K562 (cell line): ENCODE measurements around the gene FAM20C. TPM values are rescaled to one million over a fixed set of nuclear protein-coding genes. Genes with fewer than 3 reads are reported as not detected.

ENCODE experiments used
- AFF4 ChIP-seq: sonication (generic); formaldehyde crosslinking; IDR thresholded peaks from 2 replicates; pipeline ENCODE4 v1.8.0; 2023; ENCODE audit warnings: mild to moderate bottlenecking, missing genetic modification reagents
- DNMT1 ChIP-seq: fragments of 450-650 bp; IDR thresholded peaks from 2 replicates; pipeline ENCODE4 v1.6.1; 2016; ENCODE audit warnings: antibody characterized with exemption, mild to moderate bottlenecking
- HDAC1 ChIP-seq, 2 experiments: fragments of 450-650 bp; IDR thresholded peaks; 2 replicates each; pipeline ENCODE4 v1.6.1; 2016 to 2017; ENCODE audit warnings: inconsistent platforms in 1 of 2, mild to moderate bottlenecking in 1 of 2, moderate library complexity in 1 of 2
- MEIS2 ChIP-seq: fragments of 450-650 bp; IDR thresholded peaks from 2 replicates; pipeline ENCODE4 v1.6.1; 2014; ENCODE audit warnings: mild to moderate bottlenecking; ENCODE audit not compliant: partially characterized antibody
- PTBP1 ChIP-seq: fragments of 200-400 bp; formaldehyde crosslinking; IDR thresholded peaks from 2 replicates; pipeline ENCODE4 v1.6.1; 2017; ENCODE audit warnings: low read depth, low read length
- THRB ChIP-seq: fragments of 450-650 bp; formaldehyde crosslinking; conservative IDR thresholded peaks from 2 replicates; pipeline ENCODE4 v1.4.0; 2022; ENCODE audit warnings: mild to moderate bottlenecking, missing genetic modification characterization
- polyA plus RNA-seq, 8 experiments: library from polyadenylated mRNA; depleted of rRNA in 4 of 8; stranded (reverse) in 5 of 8; unstranded in 3 of 8; fragments of >200 nt; fragmentation: Nextera tagmentation in 2 of 8; fragmentation: Illumina TruSeq in 1 of 8; extraction: Ambion mirVana in 2 of 8; extraction: Trizol in 1 of 8; gene quantifications; 2 replicates each; pipeline versions ENCODE4 v1.2.1 to v1.2.3, GENCODE V29; 2011 to 2014; ENCODE audit warnings: inconsistent platforms in 1 of 8, missing spikeins in 1 of 8
- total RNA-seq, 7 experiments: library from RNA; depleted of rRNA in 6 of 7; stranded (reverse); fragments of >200 nt in 6 of 7; fragmentation: Illumina TruSeq in 2 of 7; extraction: Trizol in 2 of 7; gene quantifications; 2 replicates each; pipeline versions ENCODE4 v1.2.1 to v1.2.3, GENCODE V29; 2011 to 2021; ENCODE audit warnings: low replicate concordance in 1 of 7
- TF ChIP-seq, protein P1 (sequence below), 3 experiments: fragments of 200-800 bp in 1 of 3; fragments of 250-450 bp in 1 of 3; fragments of 450-650 bp in 1 of 3; sonication (Bioruptor Pico) in 1 of 3; sonication (Bioruptor generic) in 1 of 3; formaldehyde crosslinking in 1 of 3; IDR thresholded peaks; 2 replicates each; pipeline versions ENCODE4 v1.6.1 to v1.8.0; 2016 to 2022; ENCODE audit warnings: mild to moderate bottlenecking in 2 of 3, missing genetic modification characterization in 2 of 3, missing compliant biosample characterization in 1 of 3, moderate library complexity in 1 of 3
- TF ChIP-seq, protein P2 (sequence below): fragments of 450-650 bp; IDR thresholded peaks from 2 replicates; pipeline ENCODE4 v1.6.1; 2018; ENCODE audit not compliant: partially characterized antibody

FAM20C gene
- total and polyA plus RNA-seq, 9 of the 15 experiments (the other 6 are each of a cell fraction or from before 2014, with no cell fraction given), result 0.09 TPM; not detected in 8

- TF ChIP-seq AFF4 (no peak), DNMT1 (no peak), HDAC1 (IDR thresholded peaks at IDR 0.05) (no peak), MEIS2 (no peak), THRB (no peak), PTBP1 (no peak)
- TF ChIP-seq, protein P1, sequence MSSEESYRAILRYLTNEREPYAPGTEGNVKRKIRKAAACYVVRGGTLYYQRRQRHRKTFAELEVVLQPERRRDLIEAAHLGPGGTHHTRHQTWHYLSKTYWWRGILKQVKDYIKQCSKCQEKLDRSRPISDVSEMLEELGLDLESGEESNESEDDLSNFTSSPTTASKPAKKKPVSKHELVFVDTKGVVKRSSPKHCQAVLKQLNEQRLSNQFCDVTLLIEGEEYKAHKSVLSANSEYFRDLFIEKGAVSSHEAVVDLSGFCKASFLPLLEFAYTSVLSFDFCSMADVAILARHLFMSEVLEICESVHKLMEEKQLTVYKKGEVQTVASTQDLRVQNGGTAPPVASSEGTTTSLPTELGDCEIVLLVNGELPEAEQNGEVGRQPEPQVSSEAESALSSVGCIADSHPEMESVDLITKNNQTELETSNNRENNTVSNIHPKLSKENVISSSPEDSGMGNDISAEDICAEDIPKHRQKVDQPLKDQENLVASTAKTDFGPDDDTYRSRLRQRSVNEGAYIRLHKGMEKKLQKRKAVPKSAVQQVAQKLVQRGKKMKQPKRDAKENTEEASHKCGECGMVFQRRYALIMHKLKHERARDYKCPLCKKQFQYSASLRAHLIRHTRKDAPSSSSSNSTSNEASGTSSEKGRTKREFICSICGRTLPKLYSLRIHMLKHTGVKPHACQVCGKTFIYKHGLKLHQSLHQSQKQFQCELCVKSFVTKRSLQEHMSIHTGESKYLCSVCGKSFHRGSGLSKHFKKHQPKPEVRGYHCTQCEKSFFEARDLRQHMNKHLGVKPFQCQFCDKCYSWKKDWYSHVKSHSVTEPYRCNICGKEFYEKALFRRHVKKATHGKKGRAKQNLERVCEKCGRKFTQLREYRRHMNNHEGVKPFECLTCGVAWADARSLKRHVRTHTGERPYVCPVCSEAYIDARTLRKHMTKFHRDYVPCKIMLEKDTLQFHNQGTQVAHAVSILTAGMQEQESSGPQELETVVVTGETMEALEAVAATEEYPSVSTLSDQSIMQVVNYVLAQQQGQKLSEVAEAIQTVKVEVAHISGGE (CRISPR knock-in tag; IDR thresholded peaks at IDR 0.05), result no peak
- TF ChIP-seq, protein P2, sequence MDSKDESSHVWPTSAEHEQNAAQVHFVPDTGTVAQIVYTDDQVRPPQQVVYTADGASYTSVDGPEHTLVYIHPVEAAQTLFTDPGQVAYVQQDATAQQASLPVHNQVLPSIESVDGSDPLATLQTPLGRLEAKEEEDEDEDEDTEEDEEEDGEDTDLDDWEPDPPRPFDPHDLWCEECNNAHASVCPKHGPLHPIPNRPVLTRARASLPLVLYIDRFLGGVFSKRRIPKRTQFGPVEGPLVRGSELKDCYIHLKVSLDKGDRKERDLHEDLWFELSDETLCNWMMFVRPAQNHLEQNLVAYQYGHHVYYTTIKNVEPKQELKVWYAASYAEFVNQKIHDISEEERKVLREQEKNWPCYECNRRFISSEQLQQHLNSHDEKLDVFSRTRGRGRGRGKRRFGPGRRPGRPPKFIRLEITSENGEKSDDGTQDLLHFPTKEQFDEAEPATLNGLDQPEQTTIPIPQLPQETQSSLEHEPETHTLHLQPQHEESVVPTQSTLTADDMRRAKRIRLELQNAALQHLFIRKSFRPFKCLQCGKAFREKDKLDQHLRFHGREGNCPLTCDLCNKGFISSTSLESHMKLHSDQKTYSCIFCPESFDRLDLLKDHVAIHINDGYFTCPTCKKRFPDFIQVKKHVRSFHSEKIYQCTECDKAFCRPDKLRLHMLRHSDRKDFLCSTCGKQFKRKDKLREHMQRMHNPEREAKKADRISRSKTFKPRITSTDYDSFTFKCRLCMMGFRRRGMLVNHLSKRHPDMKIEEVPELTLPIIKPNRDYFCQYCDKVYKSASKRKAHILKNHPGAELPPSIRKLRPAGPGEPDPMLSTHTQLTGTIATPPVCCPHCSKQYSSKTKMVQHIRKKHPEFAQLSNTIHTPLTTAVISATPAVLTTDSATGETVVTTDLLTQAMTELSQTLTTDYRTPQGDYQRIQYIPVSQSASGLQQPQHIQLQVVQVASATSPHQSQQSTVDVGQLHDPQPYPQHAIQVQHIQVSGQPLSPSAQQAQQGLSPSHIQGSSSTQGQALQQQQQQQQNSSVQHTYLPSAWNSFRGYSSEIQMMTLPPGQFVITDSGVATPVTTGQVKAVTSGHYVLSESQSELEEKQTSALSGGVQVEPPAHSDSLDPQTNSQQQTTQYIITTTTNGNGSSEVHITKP, result no peak
These were observed 69.2 kb downstream of the FAM20C start (continued) for GRCh38 chr7:261341-262250.
